Limb (tissue), 2 donors: ENCODE measurements around the gene GALNT9.

ENCODE experiments used
- DNase-seq, 2 donors: peaks; one replicate each; pipeline ENCODE4 v3.0.0-alpha.2; 2016; ENCODE audit errors: extremely low spot score in 2 of 2

Gene GALNT9

DNA sequence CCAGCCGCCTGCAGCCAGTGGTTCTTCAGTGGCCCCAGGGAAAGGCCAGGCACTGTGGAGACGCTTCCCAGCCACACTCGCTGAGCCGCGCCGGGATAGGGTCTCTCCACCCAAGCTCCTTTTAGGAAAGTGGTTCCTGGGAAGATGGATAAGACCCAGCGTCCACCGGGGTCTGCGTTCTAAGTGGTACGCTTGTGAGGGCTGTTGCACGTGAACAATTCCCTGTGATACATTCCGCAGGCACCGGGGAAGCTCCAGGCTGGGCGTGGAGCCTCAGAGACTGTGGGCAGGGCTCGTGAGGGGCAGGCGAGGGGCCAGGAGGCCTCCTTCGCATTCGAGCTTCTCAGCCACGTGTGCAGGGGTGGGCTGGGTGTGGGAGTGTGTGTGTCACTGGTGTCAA, 48.4 kb downstream of the GALNT9 start:
- no peak for DNase-seq

DNA sequence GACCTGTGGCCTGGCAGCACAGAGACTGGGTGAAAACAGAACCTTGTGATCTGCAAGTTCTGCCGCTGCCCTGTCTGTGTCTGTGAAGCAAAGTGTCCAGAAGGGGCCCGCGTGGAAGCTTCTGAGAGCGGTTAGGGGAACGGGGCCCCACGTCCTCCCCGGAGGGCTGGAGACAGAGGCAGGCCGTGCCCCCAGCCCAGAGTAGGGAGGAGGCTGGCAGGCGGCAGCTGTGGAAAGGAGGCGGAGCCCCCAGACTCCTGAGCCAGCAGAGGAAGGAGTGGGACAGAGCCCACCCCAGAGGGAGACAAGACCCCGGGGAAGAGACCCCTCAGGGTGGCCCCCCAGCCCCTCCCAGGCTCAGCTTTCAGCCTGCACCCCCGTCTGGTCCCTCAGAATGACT, 49.0 kb downstream of the GALNT9 start:
- no peak for DNase-seq

DNA sequence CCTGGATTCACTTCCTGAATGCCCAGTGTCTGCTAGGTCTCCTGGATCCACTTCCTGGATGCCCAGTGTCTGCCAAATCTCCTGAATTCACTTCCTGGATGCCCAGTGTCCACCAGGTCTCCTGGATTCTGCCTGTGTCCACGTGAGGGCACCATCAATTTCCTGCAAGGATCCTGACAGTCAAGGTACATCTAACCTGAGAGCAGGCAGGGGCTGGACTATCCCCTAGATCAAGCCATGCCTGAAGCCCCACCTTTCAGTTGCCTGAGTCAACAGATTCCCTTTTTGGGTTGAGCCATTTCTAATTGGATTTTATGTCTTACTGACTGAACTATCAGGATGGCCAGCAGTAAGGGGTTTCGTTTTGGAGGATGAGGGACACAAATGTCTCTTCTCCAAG, 49.5 kb downstream of the GALNT9 start:
- DNase-seq = no peak

DNA sequence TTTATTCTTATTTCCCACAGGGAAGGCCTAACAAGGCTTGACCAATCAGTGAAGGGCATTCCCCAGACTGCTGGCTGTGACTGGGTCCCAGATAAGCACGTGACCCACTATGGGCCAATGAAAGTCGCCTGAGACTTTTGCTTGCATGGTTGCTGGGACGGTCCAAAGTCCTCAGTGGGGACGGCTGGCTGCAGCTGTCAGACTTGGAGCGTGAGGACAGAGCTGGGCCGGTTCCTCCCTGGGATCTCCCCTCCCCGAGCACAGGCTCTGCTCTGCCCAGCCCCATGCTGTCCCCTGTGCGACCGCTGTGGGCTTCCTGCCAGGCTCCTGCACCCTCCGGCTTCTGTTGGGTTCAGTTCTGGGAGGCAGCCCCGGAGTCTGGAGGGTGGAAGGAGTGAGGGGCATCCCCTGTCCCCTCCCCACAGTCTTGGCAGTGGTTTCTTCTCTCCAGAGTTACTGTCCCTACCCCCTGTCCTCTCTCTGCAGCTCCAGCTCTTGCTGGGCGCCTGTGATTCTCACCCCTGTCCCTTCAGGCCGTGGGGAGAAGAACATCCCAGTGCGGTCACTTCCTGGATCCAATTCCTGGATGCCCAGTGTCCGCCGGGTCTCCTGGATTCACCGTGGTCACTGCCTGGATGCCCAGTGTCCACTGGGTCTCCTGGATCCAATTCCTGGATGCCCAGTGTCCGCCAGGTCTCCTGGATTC, 50.1 kb downstream of the GALNT9 start:
- DNase-seq = peak in 1 of 2 donors; percentile 81

DNA sequence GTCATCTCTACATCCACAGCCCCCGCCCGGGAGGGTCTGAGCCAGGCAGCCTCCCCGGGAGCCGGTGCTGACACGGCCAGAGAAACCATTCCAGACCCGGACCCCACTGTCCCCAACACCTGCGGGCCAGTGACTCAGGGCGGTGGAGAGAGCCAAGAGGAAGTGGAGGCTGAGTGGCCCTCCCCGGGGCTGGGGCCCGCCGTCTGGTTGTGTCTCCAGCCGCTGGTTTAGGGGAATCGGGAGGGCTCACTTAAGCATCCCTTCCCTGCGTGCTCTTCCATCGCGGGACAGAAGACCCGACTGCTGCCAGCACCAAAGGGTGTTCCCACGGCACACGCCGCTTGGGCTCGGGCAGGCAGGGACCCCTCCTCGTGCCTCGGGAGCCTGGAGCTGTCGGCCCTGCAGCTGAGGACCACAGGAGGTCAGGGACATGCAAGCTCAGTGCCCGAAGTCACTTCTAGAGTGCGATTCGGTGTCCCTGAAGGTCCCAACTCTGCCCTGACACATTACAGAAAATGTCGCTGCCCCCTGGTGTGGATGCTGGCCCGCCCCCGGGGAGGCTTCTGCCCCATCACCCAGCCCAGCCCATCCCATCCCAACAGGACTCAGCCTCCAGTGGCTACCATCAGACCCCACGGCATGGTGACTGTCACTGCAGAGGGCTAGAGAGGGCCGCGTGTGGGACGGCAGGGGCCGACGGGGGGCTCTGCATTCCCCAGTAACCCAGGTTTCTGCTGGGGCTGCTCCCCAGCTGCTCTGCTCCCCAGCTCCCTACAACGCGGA, 50.8 kb downstream of the GALNT9 start:
- DNase-seq = no peak

DNA sequence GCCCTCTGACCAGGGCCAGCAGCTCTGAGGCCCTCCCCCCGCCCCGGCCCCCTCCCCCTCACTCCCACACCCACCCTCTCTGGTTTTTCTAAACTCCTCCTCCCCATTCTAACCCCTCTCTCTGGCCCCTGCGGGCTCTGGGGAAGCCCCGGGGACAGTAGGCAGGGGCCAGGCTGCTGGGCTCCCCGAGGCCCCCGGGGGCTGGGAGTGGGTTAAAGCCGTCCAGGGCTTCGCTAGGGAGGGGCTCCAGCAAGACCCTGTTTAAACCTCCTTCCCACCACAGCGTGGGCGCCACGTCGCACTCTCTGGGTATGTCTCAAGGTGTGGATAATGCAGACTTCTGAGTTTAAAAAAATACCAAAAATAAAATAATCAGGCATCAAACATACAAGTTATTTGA, 51.4 kb downstream of the GALNT9 start:
- no peak for DNase-seq

DNA sequence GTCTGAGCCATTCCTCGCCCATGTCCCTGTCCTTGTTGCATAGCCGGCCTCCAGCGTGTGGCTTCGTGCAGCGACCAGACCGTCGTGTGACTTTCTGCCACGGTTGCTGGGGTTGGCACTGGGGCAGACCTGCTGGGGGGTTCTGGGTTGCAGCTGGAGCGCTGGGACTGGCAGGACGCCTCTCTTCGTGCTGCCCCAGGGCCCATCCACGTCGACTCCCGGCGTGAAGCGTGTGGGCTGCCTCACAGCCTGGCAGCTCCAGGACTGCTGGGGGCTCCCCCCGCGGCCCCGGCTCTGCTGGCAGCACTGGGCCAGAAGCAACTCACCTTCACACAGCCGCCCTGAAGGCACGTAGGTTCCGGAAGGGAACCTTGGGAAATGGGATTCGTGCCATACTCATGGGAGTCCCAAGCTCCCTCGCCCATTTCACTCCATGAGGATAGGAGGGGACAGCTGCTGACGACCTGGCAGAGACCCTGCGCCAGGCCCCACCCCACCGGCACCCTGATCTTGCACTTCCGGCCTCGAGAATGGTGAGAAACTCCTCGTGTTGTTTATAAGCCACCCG, 51.9 kb downstream of the GALNT9 start:
- DNase-seq = no peak

DNA sequence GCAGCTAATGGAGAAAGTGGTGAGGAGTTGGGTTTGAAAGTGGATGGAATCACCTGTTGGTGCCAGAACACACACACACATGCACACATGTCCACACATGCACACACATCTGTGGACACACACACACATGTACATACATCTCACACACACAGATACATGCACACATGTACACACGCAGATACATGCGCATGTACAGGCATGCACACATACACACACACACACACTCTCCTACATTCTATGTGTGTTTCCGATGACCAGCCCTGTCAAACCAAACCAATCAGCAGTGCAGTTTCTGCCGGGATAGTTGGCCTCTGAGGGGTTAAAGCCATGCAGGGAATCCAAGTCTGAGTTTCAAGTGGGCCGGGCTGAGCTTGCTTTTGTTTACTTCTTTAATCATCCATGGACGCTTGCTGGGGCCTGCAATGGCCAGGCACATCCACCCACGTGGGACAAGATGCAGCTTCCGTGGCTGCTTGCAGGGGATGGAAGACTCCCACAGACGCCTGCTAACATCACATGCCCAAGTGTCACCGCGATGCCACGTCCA, 52.5 kb downstream of the GALNT9 start:
- DNase-seq = no peak

DNA sequence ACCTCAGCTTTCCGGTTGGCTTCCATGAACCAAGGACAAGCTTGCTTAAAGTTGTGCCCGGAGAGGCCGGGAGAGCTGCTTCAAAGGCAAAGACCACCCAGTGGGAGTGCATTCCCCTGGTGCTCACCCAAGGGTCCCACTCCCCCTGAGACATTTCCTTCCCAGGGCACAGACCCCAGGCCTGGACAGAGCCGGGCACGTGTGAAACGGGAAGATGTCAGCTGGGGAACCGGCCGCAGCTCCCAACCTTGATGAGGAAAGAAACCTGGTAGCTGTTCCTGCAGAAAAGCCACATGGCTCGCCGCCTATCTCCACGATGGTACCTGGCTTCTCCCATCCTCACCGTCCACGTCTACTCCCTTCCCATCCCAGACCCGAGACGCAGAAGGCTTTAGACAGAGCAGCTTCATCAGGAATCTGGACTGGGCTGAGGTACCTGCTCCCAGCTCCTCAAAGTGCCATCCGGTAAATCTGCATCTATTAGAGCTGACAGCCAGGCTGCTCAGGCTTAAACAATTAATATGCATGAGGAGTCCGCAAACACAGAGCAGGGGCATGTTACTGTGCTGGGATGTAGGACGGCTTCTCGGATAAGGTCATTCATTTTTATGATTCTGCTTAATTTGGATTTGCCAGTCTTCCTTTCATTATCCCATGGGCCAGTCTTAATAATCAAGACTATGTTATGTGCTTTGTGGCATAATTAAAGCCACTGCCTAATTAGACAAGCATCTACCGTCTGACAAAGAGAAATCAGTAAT, 53.1 kb downstream of the GALNT9 start:
- no peak for DNase-seq

DNA sequence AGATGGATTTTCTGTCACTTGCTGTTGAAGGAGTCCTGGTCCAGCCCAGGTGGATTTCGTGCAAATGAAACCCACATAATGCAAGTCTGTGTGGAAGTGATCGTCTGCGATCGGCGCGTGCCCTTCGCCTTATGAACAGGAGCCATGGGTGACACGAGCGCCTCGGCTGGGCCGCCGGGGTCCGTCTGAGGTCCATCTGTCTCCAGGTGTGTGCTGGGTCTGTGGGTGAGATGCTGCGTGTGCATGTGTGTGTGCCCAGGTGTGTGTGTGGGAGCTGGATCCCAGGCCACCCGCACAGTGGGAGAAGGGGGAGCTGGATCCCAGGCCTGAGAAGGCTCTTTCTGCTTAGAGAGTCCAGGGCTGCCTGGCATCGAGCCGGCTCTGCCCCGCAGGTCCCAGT, 53.8 kb downstream of the GALNT9 start:
- no peak for DNase-seq

DNA sequence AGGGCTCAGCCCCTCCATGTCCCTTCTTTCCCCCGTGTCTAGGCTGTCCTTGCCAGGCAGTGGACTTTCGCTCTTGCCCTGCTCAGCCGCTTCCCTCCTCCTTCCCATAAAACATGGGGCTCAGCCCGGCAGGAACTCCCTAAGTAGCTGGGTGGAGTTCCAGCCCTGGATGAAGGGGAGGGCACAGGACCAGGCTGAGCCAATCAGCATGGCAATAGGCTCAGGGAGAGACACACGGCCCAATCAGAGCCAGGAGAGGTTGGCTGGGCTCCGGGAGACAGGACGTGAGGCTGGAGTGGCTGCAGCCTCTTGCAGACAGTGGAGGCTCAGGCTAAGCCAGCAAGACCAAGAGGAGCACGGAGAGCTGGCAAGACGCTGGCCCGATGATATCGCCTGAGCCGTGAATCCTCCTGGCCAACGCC, 54.3 kb downstream of the GALNT9 start:
- peak in 1 of 2 donors; percentile 63 for DNase-seq

DNA sequence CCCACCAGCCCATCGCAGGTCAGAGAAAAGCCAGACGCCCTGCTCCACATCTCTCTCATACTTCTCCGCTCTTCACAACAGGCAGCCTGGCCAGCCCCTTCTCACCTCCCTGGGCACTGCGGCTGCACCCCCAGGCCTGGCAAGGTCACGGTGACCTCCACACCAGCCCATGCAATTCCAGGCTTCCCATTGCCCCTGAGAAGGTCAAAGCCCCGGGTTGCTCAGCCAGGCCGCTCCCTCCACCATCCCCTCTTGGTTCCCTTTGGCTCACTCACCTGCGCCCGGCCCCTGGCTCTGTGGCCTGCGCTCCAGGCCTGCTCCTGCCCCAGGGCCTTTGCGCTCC, 55.4 kb downstream of the GALNT9 start:
- DNase-seq = no peak

DNA sequence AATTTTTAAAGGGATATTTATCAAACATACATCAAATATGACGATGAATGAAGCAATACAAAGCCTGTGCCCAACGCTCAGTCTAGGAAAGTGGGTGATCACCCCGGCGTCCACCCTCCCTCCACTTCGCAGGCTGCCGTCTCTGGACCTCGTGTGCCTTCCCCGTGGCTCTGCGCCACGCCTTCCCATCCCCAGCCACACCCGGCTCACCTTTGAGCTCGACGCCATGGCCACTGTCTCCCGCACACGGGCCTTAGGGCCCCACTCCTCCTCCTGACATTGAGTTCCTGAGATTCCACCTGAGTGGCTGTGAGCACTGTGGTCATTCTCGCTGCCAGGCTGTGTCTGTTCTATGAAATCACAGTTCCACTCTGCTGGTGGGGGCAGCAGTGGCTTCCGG, 56.7 kb downstream of the GALNT9 start:
- DNase-seq = no peak

DNA sequence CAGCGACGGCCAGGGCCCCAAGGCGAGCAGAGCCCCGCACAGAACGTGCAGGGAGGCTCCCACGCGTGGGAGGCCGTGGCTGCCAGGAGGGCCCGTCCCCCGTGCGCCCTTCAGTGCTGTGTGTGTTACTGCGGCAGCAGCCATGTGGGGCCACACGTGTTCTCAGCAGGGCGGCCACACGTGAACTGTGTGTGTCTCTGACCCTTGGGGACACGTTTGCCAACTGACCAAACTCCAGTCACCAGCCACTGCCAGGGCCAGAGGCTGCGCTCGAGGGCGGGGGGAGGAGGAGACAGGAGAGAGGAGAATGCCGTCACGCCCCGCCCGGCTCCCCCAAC, 57.7 kb downstream of the GALNT9 start:
- no peak for DNase-seq

DNA sequence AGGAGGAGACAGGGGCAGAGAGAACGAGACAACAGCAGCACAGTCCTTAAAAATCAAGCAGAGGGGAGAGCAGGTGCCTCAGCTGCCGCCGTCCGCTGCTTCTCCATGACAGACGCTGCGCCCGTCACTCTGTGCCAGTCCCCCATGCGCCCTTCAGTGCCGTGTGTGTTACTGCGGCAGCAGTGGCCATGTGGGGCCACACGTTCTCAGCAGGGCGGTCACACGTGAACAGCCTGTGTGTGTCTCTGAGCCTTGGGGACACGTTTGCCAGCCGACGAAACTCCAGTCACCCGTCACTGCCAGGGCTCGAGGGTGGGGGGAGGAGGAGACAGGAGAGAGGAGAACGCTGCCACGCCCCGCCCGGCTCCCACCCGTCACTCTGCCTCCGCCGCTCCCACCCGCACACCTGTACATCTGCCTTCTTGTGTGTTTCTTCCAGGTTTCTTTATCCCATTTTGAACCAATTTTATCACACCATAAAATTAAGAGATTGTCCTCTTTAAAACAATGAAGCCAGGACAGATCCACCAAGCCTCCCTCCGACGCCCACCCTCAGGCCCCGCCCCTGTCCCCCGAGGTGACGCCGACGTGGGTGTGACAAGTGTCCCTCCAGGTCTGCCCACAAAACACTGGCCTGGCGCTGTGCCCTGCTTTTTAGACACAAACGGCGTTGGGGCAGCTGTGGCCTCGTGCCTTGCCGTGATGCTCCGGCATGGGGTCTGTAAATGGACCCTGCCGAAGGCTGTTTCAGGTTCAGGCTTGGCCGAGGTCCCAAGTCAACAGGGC, 58.2 kb downstream of the GALNT9 start:
- no peak for DNase-seq

DNA sequence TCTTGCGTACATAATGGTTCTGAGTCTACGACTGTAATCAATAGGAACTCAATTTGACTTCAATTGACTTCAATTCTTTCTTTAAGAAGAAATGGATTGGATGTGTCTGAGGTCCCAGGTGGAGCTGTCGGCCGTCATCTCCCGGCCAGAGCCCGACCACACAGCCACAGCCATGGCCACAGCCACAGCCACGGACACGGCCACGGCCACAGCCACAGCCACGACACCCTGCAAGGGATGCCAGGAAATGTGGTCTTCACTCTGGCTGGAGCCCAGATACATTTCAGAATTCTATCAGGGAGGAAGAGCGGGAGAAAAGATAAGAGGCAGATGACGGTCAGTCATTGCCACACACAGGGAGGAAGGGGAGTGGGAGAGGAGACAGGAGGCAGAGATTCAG, 58.9 kb downstream of the GALNT9 start:
- no peak for DNase-seq

DNA sequence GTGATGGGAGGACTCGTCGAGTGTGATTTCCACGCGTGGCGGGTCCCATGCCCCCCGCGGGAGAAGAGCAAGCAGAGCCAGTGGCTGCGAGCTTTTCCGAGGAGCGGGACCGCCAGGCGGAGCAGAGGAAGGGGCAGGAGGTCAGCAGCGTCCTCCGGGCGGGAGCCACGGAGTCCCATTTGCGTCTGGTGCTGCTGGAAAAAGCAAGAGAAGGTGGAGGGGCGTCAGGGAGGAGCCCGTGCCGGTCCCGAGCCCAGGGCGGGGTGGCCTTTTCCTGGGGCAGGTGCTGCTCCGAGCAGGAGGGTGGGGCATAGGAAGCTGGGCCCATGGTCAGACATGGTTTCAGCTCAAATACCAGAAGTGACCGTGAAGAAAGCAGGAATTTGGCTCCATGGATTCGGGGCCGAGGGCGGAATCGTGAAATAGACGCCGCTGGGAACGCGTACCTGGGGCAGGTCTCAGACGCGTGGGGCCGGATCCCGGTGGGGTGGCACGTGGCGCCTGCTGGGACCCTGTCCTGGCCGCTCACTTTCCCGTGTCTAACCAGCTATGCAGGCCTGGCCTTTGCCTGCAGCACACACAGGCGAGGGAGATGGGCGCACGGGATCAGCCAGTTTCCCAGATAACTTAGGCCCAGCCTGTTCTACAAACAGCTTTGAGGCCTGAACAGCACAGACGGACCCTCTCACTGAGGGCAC, 60.0 kb downstream of the GALNT9 start:
- no peak for DNase-seq

DNA sequence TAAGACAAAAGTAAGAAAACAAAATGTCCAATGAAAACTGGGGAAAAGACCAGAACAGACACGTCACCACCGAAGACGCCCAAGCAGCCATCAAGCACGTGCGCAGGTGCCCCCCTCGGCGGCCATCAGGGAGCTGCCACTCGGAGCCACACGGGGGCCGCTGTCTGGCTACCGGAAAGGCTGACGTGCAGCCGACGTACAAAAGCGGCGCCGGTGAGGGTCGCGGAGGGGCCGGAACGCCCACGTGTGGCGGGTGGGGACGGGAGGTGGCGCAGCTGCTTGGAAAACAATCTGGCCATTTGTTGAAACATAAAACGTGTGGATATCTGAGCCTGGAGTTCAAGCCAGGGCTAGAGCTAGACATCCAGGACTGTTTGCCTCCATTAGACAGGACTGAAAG, 60.7 kb downstream of the GALNT9 start:
- DNase-seq = peak; percentile 51 to 82

DNA sequence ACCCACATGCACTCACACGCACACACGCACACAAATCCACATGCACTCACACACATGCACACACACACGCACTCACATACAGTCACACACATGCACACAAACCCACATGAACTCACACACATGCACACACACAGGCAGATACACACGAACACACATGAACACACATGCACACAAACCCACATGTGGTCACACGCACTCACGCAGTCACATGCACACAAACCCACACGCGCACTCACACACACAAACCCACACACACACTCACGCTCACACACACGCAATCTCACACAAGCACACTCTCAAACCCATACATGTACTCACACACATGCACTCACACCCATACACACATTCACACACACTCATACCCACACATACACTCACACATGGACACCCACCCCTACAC, 61.5 kb downstream of the GALNT9 start:
- no peak for DNase-seq

DNA sequence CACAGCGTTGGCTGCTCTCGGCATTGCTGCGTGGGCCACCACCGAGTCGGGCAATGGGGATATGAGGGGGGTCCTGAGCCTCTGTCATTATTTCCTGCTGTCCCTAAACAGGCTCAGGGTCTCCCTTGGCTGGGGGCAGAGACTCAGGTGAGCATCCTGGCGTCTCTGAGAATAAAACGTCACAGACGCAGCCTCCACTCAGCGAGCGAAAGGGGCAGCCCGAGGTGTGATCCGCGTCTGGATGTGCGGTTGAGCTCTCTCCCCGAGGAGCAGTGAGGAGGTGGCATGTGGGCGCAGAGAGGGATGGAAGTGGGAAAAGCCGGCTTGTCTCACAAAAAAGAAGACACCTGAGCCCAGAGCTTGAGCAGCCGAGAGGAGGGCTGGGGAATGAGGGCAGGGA, 62.6 kb downstream of the GALNT9 start:
- DNase-seq = no peak

DNA sequence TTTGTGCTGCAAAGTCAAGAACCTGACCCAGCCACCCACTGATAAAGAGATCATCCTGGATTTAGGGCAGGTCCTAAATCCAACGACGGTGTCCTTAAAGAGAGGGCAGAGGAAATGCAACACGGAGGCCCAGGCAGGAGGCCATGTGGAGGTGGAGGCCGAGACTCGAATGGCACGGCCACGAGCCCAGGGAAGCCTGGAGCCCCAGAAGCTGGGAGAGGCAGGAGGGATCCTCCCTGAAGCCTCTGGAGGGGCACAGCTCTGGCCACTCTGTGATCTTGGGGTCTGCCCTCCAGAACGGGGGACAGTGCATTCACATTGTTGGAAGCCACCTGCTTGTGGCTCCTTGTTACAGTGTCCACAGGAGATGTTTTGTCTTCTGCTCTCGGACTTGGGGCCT, 63.0 kb downstream of the GALNT9 start:
- no peak for DNase-seq
